Endometrium (tissue), 2 donors: ENCODE data around the gene PARP1.
A peak's percentile ranks its signal among the peaks of the same experiment; 100 is the strongest.
"Not testable (repeated sequence)": the region's sequence is repeated elsewhere in the genome, so short reads cannot be mapped to it uniquely, and the experiment has no call there.

Experiments used
- FAIRE-seq: peaks from 2 replicates; lab custom pipeline; 2012; peaks lifted over from hg19 to GRCh38; lab: Jason Lieb, UNC
- donor health status: control.
- donor health status: control.

PARP1 gene

DNA sequence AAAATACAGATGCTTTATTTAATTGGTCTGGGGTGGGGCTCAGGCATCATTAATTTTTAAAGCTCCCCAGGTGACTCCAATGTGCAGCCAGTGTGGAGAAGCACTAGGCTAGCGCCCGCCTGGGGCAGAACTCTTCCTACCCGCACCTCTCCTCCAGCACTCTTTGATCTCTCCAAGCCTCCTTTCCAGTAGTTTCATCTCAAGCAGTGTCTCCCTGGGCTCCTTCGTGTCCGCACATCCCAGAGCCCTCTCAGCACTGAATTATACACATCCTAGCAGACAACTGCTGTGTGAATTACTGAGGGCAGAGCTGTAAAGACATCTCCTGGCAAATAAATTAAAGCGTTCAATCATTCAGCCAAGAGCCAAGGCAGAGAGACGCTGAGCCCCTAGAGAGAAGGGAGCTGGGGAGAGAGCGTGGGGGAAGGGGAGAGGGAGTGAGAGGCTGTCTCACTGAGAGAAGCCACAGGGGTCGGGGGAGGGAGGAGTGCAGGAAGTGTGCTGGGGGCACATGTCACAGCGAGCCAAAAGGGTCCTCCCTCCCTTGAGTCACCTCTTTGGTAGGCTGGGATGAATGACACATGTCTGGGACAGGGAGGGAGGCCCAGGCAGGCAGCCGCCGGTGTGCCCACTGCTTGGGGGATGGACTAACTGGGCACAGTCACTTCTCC is 21.0 kb upstream of the PARP1 start:
- FAIRE-seq, result no peak

DNA sequence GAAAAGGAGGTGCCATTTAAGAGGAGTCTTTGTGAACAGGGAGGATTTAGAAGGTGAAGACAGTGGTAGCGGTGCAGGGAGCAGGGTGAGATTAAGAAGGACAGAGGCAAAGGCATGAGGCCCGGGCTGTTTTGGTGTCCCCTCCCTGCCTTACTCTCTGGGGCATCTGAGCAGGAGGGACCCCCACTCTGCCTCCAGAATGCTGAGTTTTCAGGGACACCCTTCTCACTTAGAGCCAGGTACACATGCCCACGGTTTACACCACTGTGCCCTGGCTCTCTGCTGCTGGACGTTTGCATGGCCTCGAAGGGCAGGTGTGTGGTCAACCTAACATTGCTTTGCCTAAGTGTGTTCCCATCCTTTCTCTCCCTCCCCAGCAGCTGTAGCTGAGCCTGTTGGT is 20.5 kb upstream of the PARP1 start:
- no peak for FAIRE-seq

DNA sequence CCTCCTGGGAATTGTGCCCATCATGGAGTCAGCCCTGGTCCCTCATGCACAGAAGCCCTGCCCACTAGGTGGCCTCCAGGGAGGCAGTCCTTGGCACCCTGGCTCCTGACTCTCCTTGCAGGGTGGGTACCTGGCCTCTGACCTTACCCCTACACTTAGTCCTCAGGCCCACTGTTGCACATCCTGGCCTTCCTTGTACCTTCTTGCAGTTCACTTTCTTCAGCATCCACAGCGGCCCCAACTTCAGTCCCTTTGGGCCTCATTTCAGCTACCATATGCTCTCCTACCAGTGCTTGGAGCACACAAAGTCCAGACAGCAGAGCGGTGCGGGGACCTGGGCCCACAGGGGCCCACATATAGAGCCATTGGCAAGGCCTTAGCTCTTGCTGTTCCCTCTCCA is 19.2 kb upstream of the PARP1 start:
- FAIRE-seq, result no peak

DNA sequence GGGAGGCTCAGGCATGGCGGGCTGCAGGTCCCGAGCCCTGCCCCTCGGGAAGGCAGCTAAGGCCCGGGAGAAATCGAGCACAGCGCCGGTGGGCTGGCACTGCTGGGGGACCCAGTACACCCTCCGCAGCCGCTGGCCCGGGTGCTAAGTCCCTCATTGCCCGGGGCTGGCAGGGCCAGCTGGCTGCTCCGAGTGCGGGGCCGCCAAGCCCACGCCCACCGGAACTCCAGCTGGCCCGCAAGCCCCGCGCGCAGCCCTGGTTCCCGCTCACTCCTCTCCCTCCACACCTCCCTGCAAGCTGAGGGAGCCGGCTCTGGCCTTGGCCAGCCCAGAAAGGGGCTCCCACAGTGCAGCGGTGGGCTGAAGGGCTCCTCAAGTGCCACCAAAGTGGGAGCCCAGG is 18.5 kb upstream of the PARP1 start:
- not testable (repeated sequence) for FAIRE-seq

DNA sequence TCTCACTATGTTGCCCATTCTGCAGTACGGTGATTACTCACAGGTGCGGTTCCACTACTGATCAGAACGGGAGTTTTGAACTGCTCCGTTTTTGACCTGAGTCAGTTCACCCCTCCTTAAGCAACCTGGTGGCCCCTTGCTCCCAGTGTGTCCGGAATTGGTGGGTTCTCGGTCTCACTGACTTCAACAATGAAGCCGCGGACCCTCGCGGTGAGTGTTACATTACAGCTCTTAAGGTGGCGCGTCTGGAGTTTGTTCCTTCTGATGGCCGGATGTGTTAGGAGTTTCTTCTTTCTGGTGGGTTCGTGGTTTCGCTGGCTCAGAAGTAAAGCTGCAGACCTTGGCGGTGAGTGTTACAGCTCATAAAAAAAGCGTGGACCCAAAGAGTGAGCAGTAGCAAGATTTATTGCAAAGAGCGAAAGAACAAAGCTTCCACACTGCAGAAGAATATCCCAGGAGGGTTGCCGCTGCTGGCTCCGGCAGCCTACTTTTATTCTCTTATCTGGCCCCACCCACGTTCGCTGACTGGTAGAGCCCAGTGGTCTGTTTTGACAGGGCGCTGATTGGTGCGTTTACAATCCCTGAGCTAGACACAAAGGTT is 17.6 kb upstream of the PARP1 start:
- no peak for FAIRE-seq

DNA sequence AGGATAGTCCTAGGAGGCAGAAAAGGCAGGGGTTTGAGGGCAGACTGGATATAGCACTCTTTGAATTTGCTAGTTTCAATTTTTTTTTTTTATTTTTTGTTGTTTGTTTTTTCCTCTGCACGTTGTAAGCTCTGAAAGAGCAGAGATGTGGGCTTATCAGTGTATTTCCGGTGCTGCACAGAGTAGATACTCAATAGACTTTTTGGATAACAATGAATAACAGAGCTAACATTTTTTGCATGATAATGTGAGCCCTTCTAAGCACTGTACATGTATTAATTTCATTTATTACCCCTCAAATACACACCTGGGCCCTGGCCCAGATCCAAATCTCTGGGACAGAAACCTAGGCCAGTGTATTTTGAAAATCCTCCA is 17.1 kb upstream of the PARP1 start:
- no peak for FAIRE-seq

DNA sequence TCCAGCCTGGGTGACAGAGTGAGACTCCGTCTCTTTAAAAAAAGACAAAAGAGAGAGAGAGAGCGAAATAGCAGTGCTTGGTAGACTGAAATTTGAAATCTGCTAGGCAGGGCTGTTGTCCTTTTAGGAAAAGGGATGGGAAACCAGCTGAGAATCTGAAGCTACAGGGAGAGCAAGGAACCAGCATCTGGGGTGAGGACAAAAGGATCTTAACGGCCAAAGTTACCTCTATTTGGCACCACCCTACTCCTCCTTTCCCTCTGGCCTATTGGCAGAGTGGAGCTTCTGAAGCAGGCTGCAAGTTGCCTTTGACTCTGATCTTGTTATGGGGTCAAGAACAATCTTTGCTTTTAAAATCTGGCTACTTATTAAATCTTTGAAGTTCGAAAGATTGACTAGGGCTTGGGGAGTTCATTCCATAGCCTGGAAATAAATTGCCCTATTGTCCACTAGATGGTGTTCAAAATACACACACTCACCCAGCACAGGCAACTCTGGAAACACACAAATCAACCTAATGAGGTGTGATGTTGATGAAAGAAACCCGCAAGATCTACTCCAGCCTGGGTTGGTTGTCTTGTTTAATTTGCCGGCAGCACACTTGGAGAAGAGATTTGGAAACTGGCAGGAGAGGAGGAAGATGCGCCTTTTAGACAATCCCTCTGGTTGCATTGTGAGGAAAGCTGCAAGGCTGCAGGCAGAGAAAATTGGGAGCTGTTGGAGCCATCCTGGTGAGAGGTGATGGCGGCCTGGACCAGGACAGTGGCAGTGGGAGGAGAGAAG is 16.5 kb upstream of the PARP1 start:
- peak; percentile 15 for FAIRE-seq

DNA sequence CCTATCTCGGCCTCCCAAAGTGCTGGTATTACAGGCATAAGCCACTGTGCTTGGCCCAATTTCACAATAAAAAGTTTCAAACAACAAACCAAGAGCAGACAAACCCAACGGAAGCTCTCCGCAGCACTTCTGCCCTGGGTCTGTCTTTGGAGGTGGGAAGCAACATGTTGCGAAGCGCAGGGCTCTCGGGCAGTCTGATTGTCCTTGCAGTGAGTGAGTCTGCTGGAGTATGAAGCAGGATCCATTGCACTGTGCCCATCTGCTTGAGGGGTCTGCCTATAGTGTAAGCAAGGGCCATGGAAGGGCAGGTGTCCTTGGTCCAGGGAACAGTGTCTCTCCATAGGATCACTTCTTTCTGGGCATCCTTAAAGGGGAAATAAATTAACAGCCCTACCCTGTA is 14.6 kb upstream of the PARP1 start:
- FAIRE-seq, result no peak

DNA sequence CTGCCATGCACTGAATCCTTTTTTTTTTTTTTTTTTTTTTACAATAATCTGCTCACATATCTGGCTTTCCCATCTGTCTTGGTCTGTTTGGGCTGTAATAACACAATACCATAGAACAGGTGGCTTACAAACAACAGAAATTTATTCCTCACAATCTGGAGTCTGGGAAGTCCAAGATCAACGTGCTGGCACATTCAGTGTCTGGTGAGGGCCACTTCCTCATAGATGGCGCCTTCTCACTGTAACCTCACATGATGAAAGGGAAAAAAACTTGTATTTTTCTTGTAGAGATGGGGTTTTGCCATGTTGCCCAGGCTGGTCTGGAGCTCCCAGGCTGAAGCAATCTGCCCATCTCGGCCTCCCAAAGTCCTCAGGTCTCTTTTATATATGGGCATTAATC is 13.0 kb upstream of the PARP1 start:
- no peak for FAIRE-seq

DNA sequence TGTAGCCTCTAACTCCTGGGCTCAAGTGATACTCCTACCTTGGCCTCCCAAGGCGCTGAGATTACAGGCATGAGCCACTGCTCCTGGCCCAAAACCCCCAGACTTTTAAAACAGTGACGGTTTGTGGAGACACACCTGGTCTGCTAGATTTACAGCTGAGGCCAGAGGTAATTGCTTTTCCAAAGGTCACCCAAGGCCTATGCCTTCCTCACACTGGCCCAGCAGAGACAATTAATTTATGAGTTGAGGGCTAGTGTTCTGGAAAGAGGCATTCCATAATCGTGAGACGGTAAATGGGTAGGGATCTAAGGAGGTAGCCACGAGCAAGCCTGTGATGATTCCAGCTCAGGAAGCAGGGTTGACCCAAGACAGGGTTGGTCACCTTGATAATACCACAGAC is 12.4 kb upstream of the PARP1 start:
- FAIRE-seq, result no peak

DNA sequence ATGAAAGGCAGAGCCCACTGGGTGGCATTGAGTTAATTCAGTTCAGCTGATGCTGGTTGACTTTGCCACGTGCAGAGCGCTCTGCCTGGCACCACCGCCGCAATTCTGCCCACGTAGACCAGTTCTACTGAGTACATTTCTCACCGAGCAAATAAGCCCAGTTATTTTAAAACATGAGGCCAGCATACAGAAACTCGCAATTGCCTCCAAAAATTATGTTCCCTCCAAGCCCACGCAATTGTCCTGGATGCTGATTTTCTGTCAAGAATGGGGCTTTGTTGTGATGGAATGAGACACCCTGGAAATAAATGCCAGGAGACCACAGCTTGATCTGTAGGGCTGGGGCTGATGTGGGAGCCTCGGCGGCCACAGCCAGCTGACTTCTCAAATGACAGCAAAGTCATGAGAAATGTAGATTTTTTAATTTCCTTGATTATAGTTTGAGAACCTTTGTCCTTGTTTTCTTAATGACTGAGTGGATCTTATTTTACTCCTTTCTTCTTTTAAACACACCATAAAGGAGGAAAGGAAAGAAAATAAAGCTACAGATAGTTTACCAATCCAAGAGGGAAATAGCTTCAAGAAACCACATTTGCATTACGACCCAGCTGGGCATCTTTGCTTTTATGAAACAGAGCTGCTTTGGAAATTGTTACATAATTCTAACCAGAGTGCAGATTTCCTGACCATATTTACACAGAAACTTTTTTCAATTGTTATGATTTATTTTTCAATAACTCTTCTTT is 11.6 kb upstream of the PARP1 start:
- FAIRE-seq, result no peak

DNA sequence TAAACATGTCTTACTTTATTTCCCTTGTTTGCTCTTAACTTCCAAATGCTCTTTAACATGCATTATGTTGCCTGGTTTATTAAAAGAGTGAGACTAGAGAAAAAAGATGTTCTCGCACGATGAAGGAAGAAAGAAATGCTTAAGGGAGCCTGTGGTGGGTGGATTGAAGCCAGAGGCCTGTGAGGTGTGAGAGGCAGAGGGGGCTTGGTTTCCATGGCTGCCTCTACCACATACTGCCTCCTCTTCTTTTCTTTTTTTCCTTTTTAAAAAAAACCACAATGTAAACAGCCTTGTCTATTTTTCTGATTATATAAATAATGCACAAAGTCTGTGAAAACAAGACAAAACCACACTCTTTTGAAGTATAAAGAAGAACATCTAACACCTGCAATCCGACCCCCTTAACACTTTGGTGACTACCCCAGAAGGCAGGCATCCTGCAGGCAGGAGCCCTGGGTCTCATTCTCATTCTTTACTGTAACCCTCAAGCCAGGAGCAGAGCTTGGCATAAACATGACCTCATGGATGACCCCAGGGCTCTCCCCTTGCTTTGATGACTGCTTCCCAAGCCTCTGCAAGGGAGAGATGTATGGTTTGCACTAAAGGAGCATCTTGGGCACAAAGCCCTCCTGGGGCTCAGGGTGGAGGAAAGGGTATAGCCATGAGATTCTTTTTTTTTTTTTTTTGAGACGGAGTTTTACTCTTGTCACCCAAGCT is 10.1 kb upstream of the PARP1 start:
- FAIRE-seq, result no peak

DNA sequence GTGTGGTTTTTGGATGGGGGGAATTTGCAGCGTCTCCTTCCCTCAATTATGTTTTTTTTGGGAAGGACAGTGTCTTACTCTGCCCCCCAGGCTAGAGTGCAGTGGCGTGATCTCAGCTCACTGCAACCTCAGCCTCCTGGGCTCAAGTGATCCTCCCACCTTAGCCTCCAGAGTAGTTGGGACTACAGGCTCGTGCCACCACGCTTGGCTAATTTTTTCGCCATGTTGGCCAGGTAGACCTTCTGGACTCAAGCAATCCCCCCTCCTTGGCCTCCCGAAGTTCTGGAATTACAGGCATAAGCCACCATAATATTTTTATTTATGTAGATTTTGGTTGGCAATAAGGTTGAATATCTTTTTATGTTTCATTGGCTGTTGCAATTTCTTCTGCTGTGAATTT is 9.5 kb upstream of the PARP1 start:
- FAIRE-seq, result no peak

DNA sequence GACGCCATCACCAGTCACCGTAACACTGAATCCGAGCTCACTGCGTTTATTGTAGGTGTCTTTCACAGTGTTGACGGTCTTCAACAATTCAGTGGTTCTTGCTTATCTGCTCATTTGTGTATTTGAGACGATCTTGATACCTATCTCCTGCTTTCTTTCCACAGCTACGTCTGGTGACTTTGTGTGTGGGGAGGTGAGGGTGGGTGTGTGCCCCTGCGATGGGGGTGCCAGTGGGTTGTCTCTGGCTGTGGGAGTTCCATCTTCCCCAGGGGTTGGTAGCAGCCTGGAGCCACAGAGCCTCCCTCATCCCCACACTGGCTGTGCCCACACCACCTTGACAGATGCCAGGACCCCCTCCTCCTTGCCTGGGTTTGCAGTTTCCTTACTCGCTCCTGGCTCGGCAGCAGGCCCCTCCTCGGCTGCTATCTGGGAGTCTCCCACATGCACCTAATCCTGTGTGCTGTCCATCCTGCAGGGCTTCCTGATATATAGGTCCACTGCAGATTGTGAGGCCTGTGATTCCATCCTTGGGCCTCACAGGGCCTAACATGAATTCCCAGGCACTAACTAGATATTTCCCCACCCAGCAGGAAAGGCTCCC is 6.3 kb upstream of the PARP1 start:
- no peak for FAIRE-seq

DNA sequence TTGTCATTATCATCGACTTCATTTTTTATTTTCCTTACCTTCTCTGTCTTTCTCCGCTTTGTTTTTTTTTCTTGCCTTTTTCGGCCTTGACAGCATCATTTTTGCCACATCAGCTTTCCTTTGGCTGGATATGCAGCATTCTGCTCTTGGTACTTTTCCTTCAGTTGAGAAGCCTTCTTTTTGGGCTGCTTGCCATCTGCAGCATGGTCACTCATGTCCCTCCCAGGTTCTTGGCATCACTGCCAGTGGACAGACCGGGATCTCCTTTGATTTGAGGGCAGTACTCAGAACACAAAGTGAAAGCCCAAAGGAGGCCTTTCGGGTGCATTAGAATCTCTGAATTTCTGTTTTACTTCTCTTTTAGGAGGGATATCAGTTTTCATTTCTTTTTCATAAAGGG is 3.7 kb upstream of the PARP1 start:
- no peak for FAIRE-seq

DNA sequence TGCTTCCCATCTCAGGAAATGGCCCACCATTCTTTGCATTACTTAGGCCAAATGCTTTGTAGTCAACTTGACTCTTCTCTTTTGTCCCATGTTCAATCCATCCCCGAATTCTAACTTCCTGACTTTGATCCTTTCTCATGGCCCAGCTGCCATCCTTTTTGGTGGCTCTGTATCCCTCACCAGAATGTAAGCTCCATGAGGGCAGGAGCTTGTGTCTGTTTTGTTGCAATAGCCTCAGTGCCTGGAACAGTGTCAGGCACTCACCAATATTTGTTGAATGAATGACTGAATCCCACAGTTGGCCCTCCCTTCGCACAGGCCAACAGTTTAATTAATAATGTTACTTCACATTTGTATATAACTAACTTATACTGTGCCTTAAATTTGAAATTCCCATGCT is 3.1 kb upstream of the PARP1 start:
- FAIRE-seq, result no peak

DNA sequence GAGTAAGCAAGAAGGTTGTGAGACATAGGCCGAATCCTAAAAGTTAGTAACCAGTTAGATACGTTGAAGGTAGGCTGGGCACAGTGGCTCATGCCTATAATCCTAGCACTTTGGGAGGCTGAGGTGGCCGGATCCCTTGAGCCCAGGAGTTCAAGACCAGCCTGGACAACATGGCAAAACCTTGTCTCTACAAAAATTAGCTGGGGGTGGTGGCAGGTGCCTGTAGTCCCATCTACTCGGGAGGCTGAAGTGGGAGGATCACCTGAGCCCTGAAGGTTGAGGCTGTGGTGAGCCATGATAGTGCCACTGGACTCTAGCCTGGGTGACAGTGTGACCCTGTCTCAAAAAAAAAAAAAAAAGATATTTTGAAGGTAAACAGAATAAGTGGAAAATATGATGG is 1.5 kb upstream of the PARP1 start:
- no peak for FAIRE-seq

DNA sequence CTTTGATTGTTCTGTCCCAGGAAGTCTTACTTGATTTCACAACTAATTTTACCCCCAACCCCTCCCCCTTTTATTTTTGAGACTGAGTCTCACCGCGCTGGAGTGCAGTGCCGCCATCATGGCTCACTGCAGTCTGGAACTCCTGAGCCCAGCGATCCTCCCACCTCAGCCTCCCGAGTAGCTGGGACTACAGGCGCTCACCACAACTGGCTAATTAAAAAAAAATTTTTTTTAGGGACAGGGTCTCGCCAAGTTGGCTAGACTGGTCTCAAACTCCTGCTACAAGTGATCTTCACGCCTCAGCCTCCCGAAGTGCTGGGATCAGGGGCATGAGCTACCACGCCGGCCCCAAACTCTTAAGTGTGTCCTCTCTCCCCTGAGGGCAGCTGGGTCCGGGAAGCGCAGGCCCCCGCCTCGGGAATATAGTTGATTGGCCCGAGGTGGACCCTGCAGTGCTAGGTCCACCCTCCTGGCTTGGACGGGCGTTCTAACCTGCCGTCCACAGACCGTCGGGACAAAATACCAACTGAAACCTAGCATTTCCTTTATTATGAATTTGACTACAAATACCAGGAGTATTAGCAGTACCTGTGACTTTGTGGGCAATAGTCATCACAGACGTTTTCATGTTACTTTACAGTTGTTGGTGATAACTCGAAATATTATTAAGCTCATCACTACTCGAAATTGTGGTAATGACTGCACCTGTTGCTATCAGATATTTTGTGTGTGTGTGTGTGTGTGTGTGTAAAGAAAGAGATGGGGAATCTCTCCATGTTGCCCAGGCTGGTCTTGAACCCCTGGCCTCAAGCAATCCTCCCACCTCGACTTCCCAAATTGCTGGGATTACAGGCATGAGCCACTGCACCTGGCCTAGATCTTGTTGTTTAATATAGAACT is 642 bp upstream of the PARP1 start:
- no peak for FAIRE-seq

DNA sequence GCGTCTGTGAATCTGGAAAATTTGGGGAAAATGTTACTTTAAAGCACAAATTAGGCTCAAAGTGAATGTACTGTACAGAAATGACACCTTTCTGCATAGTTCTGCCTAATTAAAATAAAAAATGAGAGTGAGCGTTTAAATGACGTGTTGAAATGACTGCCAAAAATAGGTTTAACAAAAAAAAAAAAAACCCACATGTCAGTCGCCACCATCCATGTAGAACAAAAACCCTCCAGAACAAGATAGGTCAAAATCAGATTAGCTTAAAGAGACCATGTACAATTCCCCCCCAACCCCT is 745 bp downstream of the PARP1 start:
- FAIRE-seq, result no peak

DNA sequence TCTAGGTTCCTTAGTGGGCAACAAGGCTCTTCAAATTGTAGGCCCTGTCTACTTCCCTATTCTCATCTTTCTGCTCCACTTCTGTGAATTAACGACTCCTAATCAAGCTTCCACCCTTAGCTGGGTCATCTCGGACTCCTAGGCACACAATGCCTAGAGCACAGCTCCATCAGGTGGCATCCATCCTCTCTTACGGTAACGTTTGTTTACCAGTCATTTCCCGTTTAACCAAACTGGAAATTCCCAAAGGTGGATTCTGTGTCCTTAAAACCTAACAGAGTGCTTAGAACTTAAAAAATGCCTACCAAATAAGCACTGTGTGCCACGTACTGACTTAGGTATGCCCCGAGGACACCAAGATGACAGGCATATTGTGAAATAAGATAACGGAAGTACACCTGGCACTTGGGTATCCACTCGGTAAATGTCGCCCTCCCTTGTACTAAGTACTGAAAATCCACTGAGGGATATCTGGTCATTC is 1.5 kb downstream of the PARP1 start:
- FAIRE-seq, result no peak

DNA sequence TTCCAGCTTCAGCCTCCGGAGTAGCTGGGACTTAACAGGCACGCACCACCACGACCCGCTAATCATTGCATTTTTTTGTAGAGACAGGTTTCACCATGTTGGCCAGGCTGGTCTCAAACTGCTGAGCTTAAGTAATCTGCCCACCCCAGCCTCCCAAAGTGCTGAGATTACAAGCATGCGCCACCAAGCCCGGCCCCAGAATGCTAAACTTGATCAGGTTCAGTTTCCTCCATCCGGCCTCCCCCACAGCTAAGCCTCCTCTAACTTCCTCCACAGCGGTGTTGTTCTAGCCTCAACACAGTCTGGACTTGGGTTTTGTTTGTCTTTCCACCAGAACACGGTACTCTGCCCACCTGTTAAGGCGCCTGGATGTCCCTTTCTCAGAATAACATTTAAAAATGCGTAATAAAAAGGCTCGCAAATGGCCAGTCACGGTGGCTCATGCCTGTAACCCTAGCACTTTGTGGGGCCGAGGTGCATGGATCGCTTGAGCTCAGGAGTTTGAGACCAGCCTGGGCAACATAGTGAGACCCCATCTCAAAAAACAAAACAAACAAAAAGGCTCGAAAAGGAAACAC is 2.4 kb downstream of the PARP1 start:
- FAIRE-seq, result no peak
